GM21515 (cell line): Measurements from ENCODE around the gene CFAP100.

Experiments used
- ATAC-seq: cut with Tn5 transposase; IDR thresholded peaks from one replicate; pipeline ENCODE4 v1.9.1; 2021; ENCODE audit not compliant: unreplicated experiment

CFAP100 gene

GRCh38 chr3:126373682-126374601, 20.8 kb upstream of the CFAP100 start:
- ATAC-seq: no peak

- no peak for ATAC-seq
These were observed 18.8 kb upstream of the CFAP100 start for GRCh38 chr3:126375835-126376331.

- ATAC-seq: no peak
These were observed 18.3 kb upstream of the CFAP100 start for GRCh38 chr3:126376444-126376843.

GRCh38 chr3:126377211-126377610, 17.5 kb upstream of the CFAP100 start:
- no peak for ATAC-seq

GRCh38 chr3:126378341-126378751, 16.4 kb upstream of the CFAP100 start:
- ATAC-seq: no peak

- no peak for ATAC-seq
These were observed 14.5 kb upstream of the CFAP100 start for GRCh38 chr3:126380011-126380768.

GRCh38 chr3:126381966-126382365, 12.7 kb upstream of the CFAP100 start:
- no peak for ATAC-seq

- no peak for ATAC-seq
These were observed 5.5 kb upstream of the CFAP100 start for GRCh38 chr3:126389112-126389793.

GRCh38 chr3:126389794-126390146, 4.9 kb upstream of the CFAP100 start:
- no peak for ATAC-seq

- no peak for ATAC-seq
These were observed 4.5 kb upstream of the CFAP100 start for GRCh38 chr3:126390201-126390600.

GRCh38 chr3:126390751-126391150, 4.0 kb upstream of the CFAP100 start:
- no peak for ATAC-seq

- no peak for ATAC-seq
These were observed 3.1 kb upstream of the CFAP100 start for GRCh38 chr3:126391631-126392030.

- no peak for ATAC-seq
These were observed 2.5 kb upstream of the CFAP100 start for GRCh38 chr3:126392246-126392645.

- no peak for ATAC-seq
These were observed 1.1 kb upstream of the CFAP100 start for GRCh38 chr3:126393563-126393962.

GRCh38 chr3:126394977-126395321, 240 bp downstream of the CFAP100 start:
- ATAC-seq: no peak

GRCh38 chr3:126395846-126396513, 1.3 kb downstream of the CFAP100 start:
- no peak for ATAC-seq

- ATAC-seq: no peak
These were observed 1.8 kb downstream of the CFAP100 start for GRCh38 chr3:126396536-126396935.

GRCh38 chr3:126397610-126398422, 3.1 kb downstream of the CFAP100 start:
- ATAC-seq: no peak

- ATAC-seq: no peak
These were observed 4.0 kb downstream of the CFAP100 start for GRCh38 chr3:126398423-126399350.
